ENCODE measurements around the gene DRGX.

Gene DRGX

DNA sequence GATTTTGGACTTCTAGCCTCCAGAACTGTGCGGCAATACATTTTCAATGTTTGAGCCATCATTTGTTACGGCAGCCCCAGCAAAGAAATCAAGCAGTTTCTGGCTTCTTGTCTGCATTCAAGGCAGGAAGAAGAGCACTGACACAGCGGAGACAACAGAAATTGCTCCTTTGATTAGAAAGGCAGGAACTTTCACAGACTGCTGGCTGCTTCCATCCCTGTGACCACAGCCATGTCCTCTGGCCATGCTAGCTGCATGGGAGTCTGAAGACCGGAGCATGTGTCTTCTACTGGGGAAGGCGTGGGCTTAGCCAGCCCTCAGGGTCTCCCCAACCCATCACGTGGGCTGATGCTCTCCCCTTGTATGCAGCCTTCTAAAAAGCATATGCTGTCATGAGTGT lies 77.9 kb downstream of the DRGX start:
- TF ChIP-seq, protein P1, sequence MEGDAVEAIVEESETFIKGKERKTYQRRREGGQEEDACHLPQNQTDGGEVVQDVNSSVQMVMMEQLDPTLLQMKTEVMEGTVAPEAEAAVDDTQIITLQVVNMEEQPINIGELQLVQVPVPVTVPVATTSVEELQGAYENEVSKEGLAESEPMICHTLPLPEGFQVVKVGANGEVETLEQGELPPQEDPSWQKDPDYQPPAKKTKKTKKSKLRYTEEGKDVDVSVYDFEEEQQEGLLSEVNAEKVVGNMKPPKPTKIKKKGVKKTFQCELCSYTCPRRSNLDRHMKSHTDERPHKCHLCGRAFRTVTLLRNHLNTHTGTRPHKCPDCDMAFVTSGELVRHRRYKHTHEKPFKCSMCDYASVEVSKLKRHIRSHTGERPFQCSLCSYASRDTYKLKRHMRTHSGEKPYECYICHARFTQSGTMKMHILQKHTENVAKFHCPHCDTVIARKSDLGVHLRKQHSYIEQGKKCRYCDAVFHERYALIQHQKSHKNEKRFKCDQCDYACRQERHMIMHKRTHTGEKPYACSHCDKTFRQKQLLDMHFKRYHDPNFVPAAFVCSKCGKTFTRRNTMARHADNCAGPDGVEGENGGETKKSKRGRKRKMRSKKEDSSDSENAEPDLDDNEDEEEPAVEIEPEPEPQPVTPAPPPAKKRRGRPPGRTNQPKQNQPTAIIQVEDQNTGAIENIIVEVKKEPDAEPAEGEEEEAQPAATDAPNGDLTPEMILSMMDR (conservative IDR thresholded peaks at IDR 0.05; ENCODE audit: low read depth, low read length), result no peak
- H3K4me3 ChIP-seq (ENCODE audit: low read depth, low read length), result no peak overlapping the region
- DNase-seq (ENCODE audit: low read depth), result no peak

- H3K4me3 ChIP-seq (ENCODE audit: low read depth, low read length), result no peak overlapping the region
- DNase-seq (ENCODE audit: low read depth), result no peak
- TF ChIP-seq, protein P1 (conservative IDR thresholded peaks at IDR 0.05; ENCODE audit: low read depth, low read length), result no peak
These were observed 81.1 kb downstream of the DRGX start for GRCh38 chr10:49314806-49315205.
